Measurements from ENCODE around the gene ATG2A.

- TF ChIP-seq CTCF (IDR thresholded peaks at IDR 0.05) (no peak), POLR2AphosphoS5 (IDR thresholded peaks at IDR 0.05) (no peak), EP300 (IDR thresholded peaks at IDR 0.05) (no peak), POLR2A (IDR thresholded peaks at IDR 0.05) (no peak)
Measured at GRCh38 chr11:64919627-64920026, 2.6 kb upstream of the ATG2A start.
